GM21737 (cell line): ENCODE results near the gene OPTC.
"Not testable (repeated sequence)": the region's sequence is repeated elsewhere in the genome, so short reads cannot be mapped to it uniquely, and the experiment has no call there.

Experiments used
- ATAC-seq: cut with Tn5 transposase; IDR thresholded peaks from one replicate; pipeline ENCODE4 v1.9.1; 2021; ENCODE audit warnings: mild to moderate bottlenecking, moderate library complexity; ENCODE audit not compliant: unreplicated experiment

Gene OPTC

GRCh38 chr1:203493901-203494300 is at the start of gene OPTC:
TSS of gene OPTC (plus strand) at chr1:203494153. CDS start at chr1:203496006, 1,853 bp downstream.
- ATAC-seq: no peak

DNA sequence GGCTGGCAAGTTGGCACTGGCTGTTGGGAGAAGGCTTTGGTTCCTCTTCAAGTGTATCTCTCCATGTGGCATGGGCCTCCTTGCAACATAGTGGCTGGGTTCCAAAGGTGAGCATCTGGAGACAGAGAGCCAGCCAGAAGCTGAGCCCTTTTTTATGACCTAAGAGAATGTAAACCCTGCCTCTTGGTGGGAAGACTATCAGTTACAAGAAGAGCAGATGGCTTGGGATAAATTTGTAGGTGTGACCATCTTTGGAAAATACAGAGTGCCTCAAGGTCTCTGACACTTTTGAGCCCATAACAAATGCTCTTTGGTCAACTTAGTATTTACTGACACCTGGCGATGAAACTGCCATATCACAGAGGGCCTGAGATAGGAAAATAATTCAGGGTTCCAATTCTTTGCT is 49.8 kb upstream of the OPTC start:
- ATAC-seq: no peak

GRCh38 chr1:203447151-203447550 is 46.8 kb upstream of the OPTC start:
- ATAC-seq: no peak

GRCh38 chr1:203447598-203447997 is 46.4 kb upstream of the OPTC start:
- not testable (repeated sequence) for ATAC-seq

DNA sequence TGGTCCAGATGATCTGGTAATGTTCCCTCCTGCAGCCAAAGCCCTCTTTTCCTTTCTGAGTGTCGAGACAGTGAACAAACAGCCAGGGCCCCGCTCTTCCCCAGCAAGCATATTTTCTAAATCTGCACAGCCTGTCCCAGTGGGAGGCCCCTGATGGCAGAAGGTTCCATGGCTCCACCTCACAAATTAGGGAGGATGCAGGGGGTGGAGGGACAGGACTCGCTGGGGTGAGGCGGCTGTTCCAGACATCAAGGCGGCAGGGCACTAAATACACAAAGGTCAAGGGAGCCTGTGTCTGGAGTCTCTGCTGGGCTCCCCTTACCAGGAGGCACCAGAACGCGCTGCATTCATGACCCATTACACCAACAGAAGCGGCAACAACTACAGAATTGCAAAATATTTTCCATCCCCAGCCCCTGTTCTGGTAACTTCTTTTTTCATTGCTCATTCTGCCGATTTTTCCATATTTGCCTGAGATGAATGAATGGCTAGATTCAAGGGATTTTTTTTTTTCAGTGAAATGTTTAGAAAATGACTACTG is 45.4 kb upstream of the OPTC start:
- no peak for ATAC-seq

DNA sequence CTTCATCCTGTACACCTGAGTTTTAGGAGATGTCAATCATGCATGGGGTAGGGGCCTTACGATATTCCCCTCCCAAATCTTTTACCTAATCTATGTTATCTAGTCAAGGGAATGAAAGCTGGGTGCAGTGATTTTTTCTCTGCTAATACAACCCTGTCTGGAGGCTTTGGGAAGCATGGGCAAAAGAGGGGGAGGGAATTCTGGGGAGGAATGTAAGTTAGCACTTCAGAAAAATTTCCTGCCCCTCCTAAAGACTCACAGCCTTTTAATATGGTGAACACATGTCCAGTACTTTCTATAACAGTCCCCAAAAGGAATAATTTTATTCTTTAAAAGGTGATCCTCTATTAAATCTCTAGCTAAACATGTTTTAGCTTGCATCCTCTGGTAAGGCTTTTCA is 44.0 kb upstream of the OPTC start:
- ATAC-seq: no peak

DNA sequence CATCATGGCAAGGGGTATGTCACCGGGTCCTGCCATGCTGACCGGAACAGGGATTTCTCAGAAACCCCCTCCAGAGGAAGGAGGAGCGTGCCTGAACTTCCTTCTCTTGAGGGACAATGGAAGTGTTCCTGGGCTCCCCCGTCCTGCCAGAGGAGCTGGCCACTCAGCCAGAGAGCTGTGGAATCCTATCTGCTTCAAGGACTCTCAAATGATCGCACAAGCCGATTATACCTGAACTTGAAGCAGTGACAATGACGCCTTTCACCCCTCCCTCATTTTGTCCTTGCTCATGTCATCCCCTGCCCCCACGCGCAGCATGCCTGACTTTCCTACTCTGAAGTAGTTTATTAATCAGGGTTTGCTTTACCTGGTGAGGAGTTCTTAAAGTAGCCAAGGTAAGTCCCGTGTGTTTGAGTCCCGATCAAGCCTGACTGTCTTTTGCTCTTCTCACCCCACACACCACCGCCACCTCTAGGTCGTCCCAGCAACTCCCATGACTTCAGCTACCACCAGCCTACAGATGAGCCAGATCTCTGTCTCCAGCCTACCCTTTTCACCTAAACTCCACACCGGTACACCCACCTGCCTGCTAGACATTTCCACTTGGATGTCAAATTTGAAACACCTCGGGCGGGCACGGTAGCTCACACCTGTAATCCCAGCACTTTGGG is 43.3 kb upstream of the OPTC start:
- no peak for ATAC-seq

- no peak for ATAC-seq
These were observed 41.8 kb upstream of the OPTC start for GRCh38 chr1:203451836-203452784.

DNA sequence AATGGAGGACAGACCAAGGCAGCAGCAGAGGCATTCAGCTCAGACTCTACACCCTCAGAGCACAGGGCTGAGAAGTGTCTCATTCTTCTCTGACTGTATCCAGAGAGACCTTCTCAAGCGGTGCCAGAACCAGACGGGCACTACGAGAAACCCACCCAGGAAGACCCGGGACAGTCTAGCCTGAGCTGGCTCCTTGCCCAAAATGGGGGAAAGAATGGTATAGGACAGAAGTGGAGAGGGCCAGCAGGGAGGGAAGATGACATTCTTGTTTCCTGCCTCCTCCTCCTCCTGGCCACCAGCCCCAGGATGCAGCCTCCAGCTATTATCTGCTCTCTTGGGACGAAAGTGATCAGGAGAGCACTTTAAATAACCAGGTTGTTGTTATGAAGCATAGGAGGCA is 40.9 kb upstream of the OPTC start:
- no peak for ATAC-seq

DNA sequence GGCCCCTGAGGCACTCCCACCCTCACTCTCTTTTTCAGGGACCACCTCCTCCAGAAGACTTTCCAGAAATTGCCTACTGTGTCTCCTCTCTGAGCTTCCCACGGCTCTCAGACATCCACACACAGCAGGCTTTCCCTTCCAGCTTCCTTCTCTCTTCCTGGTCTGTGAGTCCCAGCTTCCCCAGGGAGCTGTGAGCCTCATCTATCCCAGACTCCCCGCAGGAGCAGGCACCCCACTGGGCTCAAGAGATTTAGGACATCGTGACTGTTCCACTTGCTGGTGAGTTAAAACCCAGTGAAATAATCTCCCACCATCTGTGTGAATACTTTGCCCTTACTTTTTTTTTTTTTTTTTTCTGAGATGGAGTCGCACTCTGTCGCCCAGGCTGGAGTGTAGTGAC is 40.3 kb upstream of the OPTC start:
- no peak for ATAC-seq

- no peak for ATAC-seq
These were observed 38.9 kb upstream of the OPTC start for GRCh38 chr1:203454986-203455471.

- ATAC-seq: no peak
These were observed 38.2 kb upstream of the OPTC start for GRCh38 chr1:203455706-203456105.

GRCh38 chr1:203456577-203456976 is 37.4 kb upstream of the OPTC start:
- ATAC-seq: no peak

DNA sequence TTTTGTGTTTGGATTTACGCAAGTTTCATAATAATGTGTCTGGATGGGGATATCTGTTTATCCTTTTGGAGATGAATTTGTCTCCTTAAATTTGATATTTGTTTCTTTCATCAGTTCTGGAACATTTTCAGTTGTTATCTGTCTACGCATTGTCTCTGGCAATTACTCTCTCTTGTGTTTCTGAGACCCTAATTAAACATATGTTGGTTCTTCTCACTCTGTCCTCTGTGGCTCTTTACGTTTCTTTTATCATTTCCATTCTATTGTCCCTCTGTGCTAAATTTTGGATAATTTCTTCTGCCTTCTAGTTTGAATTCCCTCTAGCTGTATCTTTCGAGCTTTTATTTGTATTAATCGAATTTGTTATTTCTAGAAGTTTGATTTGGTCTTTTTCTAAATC is 35.9 kb upstream of the OPTC start:
- ATAC-seq: no peak

DNA sequence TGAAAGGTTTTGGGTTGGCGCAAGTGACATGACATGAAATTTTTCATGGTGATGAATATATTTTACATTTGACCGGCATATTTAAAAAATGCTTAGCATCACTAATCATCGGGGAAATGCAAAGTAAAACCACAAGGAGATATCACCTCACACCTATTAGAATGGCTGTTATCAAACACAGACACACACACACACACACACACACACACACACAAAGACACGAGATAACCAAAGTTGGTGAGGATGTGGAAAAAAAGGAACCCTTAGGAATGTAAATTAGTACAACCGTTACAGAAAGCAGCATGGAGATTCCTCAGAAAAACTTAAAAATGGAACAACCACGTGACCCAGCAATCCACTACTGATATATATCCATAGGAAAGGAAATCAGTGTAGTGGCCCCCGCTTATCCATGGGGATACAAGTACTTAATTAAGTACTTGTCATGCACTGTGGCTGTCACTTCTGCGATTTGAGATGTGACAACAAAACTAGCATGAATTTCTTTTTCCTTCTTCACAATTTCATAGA is 34.2 kb upstream of the OPTC start:
- ATAC-seq: no peak

DNA sequence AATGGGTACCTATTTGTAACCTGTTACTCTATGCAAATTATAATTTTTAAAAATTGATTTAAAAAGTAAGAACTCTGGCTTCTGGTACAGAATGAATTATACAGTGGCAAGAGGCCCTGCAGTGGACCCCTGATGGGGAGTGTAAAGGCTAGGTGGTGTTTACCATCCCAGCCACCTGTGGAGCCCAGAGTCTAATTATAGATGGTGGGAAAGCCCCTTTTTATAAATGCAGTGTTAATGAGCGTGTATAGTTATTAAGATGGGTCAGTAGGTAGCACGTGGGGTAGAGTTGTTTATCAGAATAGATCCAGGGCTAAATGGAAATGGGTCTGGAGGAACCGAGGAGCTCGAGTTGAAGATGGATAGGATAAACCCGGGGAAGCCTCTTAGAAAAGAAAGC is 32.2 kb upstream of the OPTC start:
- ATAC-seq: no peak

GRCh38 chr1:203462143-203462542 is 31.8 kb upstream of the OPTC start:
- ATAC-seq: no peak

DNA sequence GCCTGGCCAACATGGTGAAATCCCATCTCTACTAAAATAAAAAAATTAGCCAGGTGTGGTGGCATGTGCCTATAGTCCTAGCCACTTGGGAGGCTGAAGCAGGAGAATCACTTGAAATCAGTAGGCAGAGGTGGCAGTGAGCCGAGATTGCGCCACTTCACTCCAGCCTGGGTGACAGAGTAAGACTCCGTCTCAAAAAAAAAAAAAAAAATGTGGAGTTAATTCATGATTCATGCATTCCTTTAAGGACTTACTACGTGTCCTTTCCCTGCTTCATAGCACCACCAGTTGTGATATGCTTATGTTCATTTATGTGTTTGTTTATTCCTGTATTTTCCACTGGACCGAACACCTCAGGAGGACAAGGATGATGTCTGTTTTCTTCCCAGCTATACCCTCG is 31.1 kb upstream of the OPTC start:
- ATAC-seq: no peak

DNA sequence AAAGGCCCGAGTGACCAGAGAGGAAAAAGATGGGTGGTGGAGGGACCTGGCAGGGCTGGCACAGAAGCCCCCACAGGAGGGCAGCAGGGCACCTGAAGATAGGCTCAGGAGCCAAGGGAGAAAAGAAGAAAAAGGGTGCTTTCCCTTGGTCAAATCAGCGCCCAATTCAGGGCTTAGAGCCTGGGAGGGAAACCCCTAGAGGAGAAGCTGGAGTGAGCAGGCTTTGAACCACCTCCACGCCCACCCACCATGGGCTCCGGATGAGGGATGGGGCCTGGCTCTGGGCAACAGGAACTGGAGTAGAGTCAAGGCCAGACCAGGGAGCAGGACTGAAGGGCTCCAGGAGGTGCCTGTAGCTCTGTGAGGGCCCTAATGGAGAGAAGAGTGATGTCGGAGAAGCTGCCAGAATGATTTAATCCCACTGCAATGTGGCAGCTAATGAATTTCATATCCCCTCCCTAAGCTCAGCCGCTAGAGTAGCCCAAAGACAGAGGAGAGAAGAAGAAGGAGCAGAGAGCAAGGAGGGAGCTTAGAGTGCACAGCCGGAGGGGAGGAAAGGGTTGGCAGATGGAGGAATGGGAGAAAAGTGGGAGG is 30.4 kb upstream of the OPTC start:
- ATAC-seq: no peak

DNA sequence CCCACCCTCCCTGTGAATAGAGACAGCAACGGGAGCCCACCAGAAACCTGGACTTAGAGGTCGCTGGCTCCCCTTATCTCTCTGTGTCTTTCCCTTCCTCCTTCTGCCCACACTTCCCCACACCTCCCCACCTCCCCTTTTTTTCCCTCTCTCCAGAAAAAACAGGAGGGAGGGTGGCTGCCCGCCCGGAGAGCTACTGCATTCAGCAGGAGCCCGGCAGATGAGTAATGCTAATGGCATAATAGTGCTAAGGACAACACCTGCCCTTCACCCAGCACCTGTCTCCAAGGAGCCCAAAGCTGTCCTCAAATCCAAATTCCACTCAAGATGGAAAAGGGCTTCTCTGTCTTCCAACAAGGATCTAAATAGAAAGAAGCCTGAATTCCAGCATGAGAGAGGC is 29.7 kb upstream of the OPTC start:
- ATAC-seq: no peak

- no peak for ATAC-seq
These were observed 29.2 kb upstream of the OPTC start for GRCh38 chr1:203464743-203465142.
